HFF-Myc (cell line): ENCODE data around the gene LAMB4.

ENCODE experiments used
- DNase-seq: peaks from one replicate; pipeline ENCODE4 v3.0.0-alpha.2; 2011; ENCODE audit warnings: low read depth; ENCODE audit errors: extremely low read depth
- H3K4me3 ChIP-seq: replicated peaks from 2 replicates; pipeline ENCODE4 v1.5.1; 2011; ENCODE audit warnings: low read depth, mild to moderate bottlenecking, control low read depth, low read length
- CTCF ChIP-seq: IDR thresholded peaks from 2 replicates; pipeline ENCODE4 v1.5.1; 2012; ENCODE audit warnings: mild to moderate bottlenecking, low read depth, low read length, control low read depth; ENCODE audit errors: missing control alignments

The LAMB4 gene

GRCh38 chr7:107973861-107974260 lies 156.3 kb downstream of the LAMB4 start:
- no peak for DNase-seq
- no peak for TF ChIP-seq CTCF
- H3K4me3 ChIP-seq = no peak overlapping the region
